GM12874 (cell line): ENCODE results near the gene OXCT1.

Experiments used
- CTCF ChIP-seq: IDR thresholded peaks from 2 replicates; pipeline ENCODE4 v1.5.1; 2011; ENCODE audit warnings: low read depth, mild to moderate bottlenecking, control low read depth, low read length, moderate library complexity; ENCODE audit not compliant: insufficient read depth

OXCT1 gene

GRCh38 chr5:41808294-41808693 is 61.9 kb downstream of the OXCT1 start:
- TF ChIP-seq CTCF: no peak

GRCh38 chr5:41797662-41798061 is 72.6 kb downstream of the OXCT1 start:
- TF ChIP-seq CTCF: no peak

- TF ChIP-seq CTCF: no peak
Measured at GRCh38 chr5:41796061-41796460, 74.2 kb downstream of the OXCT1 start.

DNA sequence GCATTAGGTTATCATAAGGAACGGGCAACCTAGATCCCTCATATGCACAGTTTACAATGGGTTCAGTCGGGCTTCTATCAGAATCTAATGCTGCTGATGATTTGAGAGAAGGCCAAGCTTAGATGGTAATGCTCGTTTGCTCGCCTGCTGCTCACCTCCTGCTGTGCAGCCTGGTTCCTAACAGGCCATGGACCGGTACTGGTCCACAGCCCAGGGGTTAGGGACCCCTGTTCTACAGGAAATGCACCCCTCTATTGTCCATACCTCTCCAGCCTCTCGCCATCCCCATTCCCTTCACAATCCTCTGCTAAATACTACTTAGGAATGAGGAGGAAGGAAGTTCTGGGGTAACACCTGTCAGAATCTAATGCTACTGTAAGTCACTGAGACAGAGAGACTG is 75.1 kb downstream of the OXCT1 start:
- no peak for TF ChIP-seq CTCF

GRCh38 chr5:41794471-41794870 is 75.8 kb downstream of the OXCT1 start:
- no peak for TF ChIP-seq CTCF

GRCh38 chr5:41793141-41793770 is 77.0 kb downstream of the OXCT1 start:
- TF ChIP-seq CTCF: no peak

DNA sequence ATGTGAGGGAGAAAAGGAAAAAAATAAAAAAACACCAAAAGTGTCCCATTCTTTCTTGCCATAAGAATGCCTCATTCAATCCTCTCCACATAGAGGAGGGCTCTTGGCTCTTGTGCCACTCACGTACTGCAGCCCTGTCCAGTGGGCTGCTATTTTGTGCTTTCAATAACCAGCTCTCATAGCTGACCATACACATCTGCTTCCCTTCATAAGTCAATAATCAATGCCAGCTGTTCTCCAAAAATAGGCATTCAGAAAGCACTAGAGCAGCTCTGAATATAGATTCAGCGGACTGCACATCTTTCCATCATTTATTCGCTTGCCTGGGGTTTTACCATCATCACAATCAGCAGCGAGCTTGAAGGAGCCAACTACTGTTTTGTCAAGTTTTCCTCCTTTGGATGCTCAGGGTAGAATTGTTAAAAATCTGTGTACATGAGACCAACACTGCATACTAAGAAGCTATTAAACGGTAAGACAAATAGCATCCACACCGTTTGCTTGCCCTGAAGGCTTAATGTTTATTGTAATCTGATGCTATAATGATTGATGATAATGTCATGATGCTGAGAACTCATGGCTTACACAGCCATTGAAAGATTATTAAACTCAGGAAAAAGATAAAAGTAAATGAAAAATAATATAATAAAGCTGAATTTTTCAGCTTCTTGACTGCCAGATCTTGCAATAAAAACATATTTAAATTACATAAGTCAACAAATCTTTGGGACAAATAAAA is 80.0 kb downstream of the OXCT1 start:
- TF ChIP-seq CTCF: no peak
